Panc1 (cell line): ENCODE data around the gene ADAT1. TPM values are rescaled to one million over a fixed set of nuclear protein-coding genes. Genes with fewer than 3 reads are reported as not detected.
A peak's percentile ranks its signal among the peaks of the same experiment; 100 is the strongest.

Experiments used
- ATAC-seq: fragments of 200-7000 bp; cut with Tn5 transposase; 2 replicates; pipeline ENCODE4 v1.9.1; 2020; ENCODE audit warnings: mild to moderate bottlenecking, moderate library complexity
- BruUV-seq: library from RNA; stranded (reverse); fragments of 400-500 nt; replicated peaks from 2 replicates; lab custom pipeline; 2021; lab: Mats Ljungman, UMichigan
- CTCF ChIA-PET: fragments of 300-600 bp; sonication (Branson Sonifier 250); formaldehyde crosslinking; loops from one replicate; lab custom pipeline; 2022; ENCODE audit warnings: antibody characterized with exemption; lab: Charles Lee
- POLR2A ChIA-PET: fragments of 300-600 bp; sonication (Branson Sonifier 250); formaldehyde crosslinking; loops from one replicate; lab custom pipeline; 2022; ENCODE audit warnings: antibody characterized with exemption; lab: Charles Lee
- DNase-seq: peaks from one replicate; pipeline ENCODE4 v3.0.0-alpha.2; 2010; ENCODE audit warnings: low read depth, low spot score
- H3K27ac ChIP-seq: 2 replicates; pipeline ENCODE4 v1.5.1; 2011; ENCODE audit warnings: mild to moderate bottlenecking, low read length, inconsistent platforms
- H3K27me3 ChIP-seq: fragments of 200-500 bp; sonication (Bioruptor generic); 2 replicates; pipeline ENCODE4 v1.6.0; 2014; ENCODE audit warnings: low read length, inconsistent platforms; ENCODE audit not compliant: control insufficient read depth, insufficient read depth
- H3K36me3 ChIP-seq: fragments of 200-500 bp; sonication (Bioruptor generic); 2 replicates; pipeline ENCODE4 v1.5.1; 2014; ENCODE audit warnings: inconsistent platforms, mild to moderate bottlenecking, low read length, moderate library complexity; ENCODE audit not compliant: control insufficient read depth, insufficient read depth
- H3K4me1 ChIP-seq: 2 replicates; pipeline ENCODE4 v1.5.1; 2011; ENCODE audit warnings: inconsistent platforms, mild to moderate bottlenecking, low read length, moderate library complexity; ENCODE audit not compliant: control insufficient read depth, insufficient read depth
- H3K4me3 ChIP-seq, 2 experiments: 2 replicates each; pipeline ENCODE4 v1.5.1; 2011 to 2012; ENCODE audit warnings: low read depth in 2 of 2, low read length in 2 of 2, mild to moderate bottlenecking in 2 of 2, inconsistent platforms in 1 of 2, moderate library complexity in 1 of 2
- H3K9me3 ChIP-seq: fragments of 200-500 bp; sonication (Bioruptor generic); 2 replicates; pipeline ENCODE4 v1.5.1; 2014; ENCODE audit warnings: low read depth, mild to moderate bottlenecking, inconsistent platforms, low read length, moderate library complexity; ENCODE audit not compliant: control insufficient read depth, insufficient read depth
- POLR2AphosphoS5 ChIP-seq: IDR thresholded peaks from 2 replicates; pipeline ENCODE4 v1.6.1; 2012; ENCODE audit warnings: mild to moderate bottlenecking, low read depth, low read length, moderate library complexity
- SIN3A ChIP-seq: IDR thresholded peaks from 2 replicates; pipeline ENCODE4 v1.6.1; 2012; ENCODE audit warnings: low read depth, mild to moderate bottlenecking, low read length, moderate library complexity, borderline replicate concordance; ENCODE audit not compliant: insufficient read depth
- TCF7L2 ChIP-seq: IDR thresholded peaks from 2 replicates; pipeline ENCODE4 v1.6.1; 2011; ENCODE audit warnings: mild to moderate bottlenecking, low read depth, low read length, inconsistent platforms
- in situ Hi-C: cut with HindIII; loops from 2 replicates; pipeline ENCODE4 v1.10.0; 2016; ENCODE audit warnings: low sequenced_read_pairs, low pct_unique_long_range_greater_than_20kb
- intact Hi-C: fragments of 100-400 bp; cut with micrococcal nuclease; formaldehyde crosslinking; loops from one replicate; pipeline ENCODE4 v1.10.0; 2022; ENCODE audit not compliant: unreplicated experiment
- total RNA-seq: library from RNA; stranded (reverse); gene quantifications from one replicate; pipeline ENCODE4 v1.2.1, GENCODE V29; 2021; ENCODE audit not compliant: unreplicated experiment
- TF ChIP-seq, protein P1 (sequence below): fragments of 450-650 bp; IDR thresholded peaks from 2 replicates; pipeline ENCODE4 v1.5.1; 2017; ENCODE audit warnings: mild to moderate bottlenecking
- TF ChIP-seq, protein P2 (sequence below), 2 experiments: IDR thresholded peaks; 2 replicates each; pipeline ENCODE4 v1.6.1; 2011 to 2012; ENCODE audit warnings: low read depth in 2 of 2, control low read depth in 1 of 2, low read length in 1 of 2, mild to moderate bottlenecking in 1 of 2, moderate library complexity in 1 of 2; ENCODE audit not compliant: insufficient read depth in 1 of 2

The ADAT1 gene
- total RNA-seq, 1 experiment from 2014 or later = 46.8 TPM

DNA sequence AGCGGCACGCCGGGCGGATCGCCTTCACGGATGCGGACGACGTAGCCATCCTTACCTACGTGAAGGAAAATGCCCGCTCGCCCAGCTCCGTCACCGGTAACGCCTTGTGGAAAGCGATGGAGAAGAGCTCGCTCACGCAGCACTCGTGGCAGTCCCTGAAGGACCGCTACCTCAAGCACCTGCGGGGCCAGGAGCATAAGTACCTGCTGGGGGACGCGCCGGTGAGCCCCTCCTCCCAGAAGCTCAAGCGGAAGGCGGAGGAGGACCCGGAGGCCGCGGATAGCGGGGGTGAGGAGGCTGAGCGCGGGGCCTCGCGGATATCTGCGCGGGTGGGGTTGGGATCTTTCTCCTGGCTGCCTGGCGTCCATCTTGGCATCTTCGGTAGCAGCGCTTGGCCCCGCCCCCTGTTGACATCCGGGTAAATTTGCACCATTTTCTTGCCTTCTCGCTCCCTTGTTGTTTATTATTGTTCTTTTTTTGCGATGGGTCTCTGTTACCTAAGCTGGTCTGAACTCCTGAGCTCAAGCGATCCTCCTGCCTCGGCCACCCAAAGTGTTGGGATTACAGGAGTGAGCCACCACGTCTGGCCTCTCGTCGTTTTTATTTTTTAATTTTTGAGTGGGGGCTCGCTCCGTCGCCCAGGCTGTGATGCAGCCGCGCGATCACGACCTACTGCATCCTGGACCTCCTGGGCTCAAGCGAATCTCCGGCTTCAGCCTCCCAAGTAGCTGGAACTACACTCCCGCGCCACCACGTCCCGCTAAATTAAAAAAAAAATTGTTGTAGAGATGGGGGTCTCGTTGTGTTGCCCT, 25.4 kb upstream of the ADAT1 start:
- no TSS peak for BruUV-seq
- peak; percentile 62 for ATAC-seq
- peaks cover 15% of the 10 kb centered on the region for H3K36me3 ChIP-seq
- CTCF ChIA-PET = interaction anchor here (0.7 kb wide), 1 partner anchor 116 kb away, joined by 3 read pairs; no protein-coding TSS in a partner anchor
- H3K27ac ChIP-seq = peak overlapping the region; percentile 82
- peak overlapping the region; percentile 96 to 98 for H3K4me3 ChIP-seq
- H3K27me3 ChIP-seq = no peaks in the 10 kb centered on the region
- peaks cover 9% of the 10 kb centered on the region for H3K4me1 ChIP-seq
- DNase-seq = no peak
- intact Hi-C loops (loop anchor here (10.0 kb wide), 1 partner anchor 116 kb away; no protein-coding TSS in a partner anchor), in situ Hi-C loops (no loop called here)
- H3K9me3 ChIP-seq = no peaks in the 10 kb centered on the region
- POLR2A ChIA-PET = no interaction called here
- TF ChIP-seq TCF7L2 (no peak), SIN3A (no peak), POLR2AphosphoS5 (no peak)

DNA sequence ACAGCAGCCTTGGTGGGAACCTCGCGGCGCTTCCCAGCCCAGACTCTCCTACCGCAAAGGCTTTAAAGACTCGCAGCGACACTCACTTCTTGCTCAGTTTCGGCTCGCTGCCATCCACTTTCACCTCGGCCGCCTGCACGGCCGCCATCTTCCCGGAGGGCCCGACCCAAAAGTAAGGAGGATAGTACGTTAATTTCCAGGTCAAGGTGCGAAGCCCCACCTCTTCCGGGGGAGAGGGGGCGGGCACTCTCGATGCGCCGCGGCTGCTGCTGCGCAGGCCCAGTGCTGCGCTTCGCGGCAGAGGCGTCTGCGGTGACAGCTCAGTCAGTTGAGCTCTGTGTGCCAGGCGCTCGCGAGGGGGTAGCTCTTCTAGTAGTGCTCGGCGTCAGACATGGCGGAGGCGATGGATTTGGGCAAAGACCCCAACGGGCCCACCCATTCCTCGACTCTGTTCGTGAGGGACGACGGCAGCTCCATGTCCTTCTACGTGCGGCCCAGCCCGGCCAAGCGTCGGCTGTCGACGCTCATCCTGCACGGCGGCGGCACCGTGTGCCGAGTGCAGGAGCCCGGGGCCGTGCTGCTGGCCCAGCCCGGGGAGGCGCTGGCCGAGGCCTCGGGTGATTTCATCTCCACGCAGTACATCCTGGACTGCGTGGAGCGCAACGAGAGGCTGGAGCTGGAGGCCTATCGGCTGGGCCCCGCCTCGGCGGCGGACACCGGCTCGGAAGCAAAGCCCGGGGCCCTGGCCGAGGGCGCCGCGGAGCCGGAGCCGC, 24.6 kb upstream of the ADAT1 start, which contains the start of the genes KARS1 and TERF2IP:
Gene KARS1, minus strand, starts transcription at position 174 of the 773 bp plus-strand sequence. Its CDS starts 26 bp downstream, at position 148.
Gene TERF2IP, plus strand, starts transcription at position 282 of the 773 bp plus-strand sequence. Its CDS starts 110 bp downstream, at position 392.
- H3K36me3 ChIP-seq = peaks cover 20% of the 10 kb centered on the region
- in situ Hi-C loops = no loop called here
- no peaks in the 10 kb centered on the region for H3K27me3 ChIP-seq
- ChIA-PET POLR2A (interaction anchor here (0.5 to 0.6 kb wide), 2 partner anchors 119 to 130 kb away, joined by 4 read pairs; no protein-coding TSS in a partner anchor), CTCF (no interaction called here)
- intact Hi-C loops = loop anchor here (10.0 kb wide), 1 partner anchor 117 kb away; no protein-coding TSS in a partner anchor
- ATAC-seq (peak; percentile 97), DNase-seq (peak; percentile 78)
- no TSS peak for BruUV-seq
- peaks cover 9% of the 10 kb centered on the region for H3K4me1 ChIP-seq
- H3K9me3 ChIP-seq = no peaks in the 10 kb centered on the region
- peak; percentile 85 for TF ChIP-seq POLR2AphosphoS5
- no peak for TF ChIP-seq TCF7L2
- TF ChIP-seq SIN3A = peak; percentile 69; the same call in 1 of the 2 replicates
- peak within 1 kb of the TSS; percentile 96 to 98 for H3K4me3 ChIP-seq
- H3K27ac ChIP-seq = peak within 1 kb of the TSS; percentile 97

DNA sequence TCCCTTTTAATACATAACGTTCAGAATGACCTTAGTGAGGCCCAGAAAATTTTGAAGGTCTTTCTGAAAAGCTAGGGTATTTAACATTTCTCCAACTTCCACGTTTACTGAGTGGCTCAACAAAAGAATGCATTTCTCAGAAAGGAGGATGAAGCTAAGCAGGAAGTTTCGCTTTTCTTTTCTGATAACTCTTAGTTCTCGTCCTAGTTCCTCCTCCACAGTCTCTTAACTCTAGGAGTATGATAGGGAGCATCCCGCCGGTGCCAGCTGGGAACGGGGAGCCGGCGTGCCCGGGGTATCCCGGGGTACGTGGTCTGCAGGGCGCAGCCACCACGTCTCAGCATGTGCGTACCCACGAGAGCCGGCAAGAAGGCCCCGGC, 24.0 kb upstream of the ADAT1 start:
- in situ Hi-C loops (no loop called here), intact Hi-C loops (loop anchor here (10.0 kb wide), 1 partner anchor 118 kb away; no protein-coding TSS in a partner anchor)
- BruUV-seq = TSS peak; percentile 85

More for the DNA sequence above, 24.0 kb upstream of the ADAT1 start:
- peak; percentile 56 for ATAC-seq
- peak overlapping the region; percentile 97 for H3K27ac ChIP-seq
- peak overlapping the region; percentile 96 to 98 for H3K4me3 ChIP-seq
- no peaks in the 10 kb centered on the region for H3K9me3 ChIP-seq
- H3K27me3 ChIP-seq = no peaks in the 10 kb centered on the region
- H3K4me1 ChIP-seq = peaks cover 9% of the 10 kb centered on the region
- DNase-seq = no peak
- ChIA-PET POLR2A (interaction anchor here (0.5 to 0.6 kb wide), 2 partner anchors 119 to 130 kb away, joined by 4 read pairs; no protein-coding TSS in a partner anchor), CTCF (no interaction called here)
- TF ChIP-seq POLR2AphosphoS5 (no peak), SIN3A (no peak), TCF7L2 (no peak)
- TF ChIP-seq, protein P1, sequence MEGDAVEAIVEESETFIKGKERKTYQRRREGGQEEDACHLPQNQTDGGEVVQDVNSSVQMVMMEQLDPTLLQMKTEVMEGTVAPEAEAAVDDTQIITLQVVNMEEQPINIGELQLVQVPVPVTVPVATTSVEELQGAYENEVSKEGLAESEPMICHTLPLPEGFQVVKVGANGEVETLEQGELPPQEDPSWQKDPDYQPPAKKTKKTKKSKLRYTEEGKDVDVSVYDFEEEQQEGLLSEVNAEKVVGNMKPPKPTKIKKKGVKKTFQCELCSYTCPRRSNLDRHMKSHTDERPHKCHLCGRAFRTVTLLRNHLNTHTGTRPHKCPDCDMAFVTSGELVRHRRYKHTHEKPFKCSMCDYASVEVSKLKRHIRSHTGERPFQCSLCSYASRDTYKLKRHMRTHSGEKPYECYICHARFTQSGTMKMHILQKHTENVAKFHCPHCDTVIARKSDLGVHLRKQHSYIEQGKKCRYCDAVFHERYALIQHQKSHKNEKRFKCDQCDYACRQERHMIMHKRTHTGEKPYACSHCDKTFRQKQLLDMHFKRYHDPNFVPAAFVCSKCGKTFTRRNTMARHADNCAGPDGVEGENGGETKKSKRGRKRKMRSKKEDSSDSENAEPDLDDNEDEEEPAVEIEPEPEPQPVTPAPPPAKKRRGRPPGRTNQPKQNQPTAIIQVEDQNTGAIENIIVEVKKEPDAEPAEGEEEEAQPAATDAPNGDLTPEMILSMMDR = no peak
- TF ChIP-seq, protein P2, sequence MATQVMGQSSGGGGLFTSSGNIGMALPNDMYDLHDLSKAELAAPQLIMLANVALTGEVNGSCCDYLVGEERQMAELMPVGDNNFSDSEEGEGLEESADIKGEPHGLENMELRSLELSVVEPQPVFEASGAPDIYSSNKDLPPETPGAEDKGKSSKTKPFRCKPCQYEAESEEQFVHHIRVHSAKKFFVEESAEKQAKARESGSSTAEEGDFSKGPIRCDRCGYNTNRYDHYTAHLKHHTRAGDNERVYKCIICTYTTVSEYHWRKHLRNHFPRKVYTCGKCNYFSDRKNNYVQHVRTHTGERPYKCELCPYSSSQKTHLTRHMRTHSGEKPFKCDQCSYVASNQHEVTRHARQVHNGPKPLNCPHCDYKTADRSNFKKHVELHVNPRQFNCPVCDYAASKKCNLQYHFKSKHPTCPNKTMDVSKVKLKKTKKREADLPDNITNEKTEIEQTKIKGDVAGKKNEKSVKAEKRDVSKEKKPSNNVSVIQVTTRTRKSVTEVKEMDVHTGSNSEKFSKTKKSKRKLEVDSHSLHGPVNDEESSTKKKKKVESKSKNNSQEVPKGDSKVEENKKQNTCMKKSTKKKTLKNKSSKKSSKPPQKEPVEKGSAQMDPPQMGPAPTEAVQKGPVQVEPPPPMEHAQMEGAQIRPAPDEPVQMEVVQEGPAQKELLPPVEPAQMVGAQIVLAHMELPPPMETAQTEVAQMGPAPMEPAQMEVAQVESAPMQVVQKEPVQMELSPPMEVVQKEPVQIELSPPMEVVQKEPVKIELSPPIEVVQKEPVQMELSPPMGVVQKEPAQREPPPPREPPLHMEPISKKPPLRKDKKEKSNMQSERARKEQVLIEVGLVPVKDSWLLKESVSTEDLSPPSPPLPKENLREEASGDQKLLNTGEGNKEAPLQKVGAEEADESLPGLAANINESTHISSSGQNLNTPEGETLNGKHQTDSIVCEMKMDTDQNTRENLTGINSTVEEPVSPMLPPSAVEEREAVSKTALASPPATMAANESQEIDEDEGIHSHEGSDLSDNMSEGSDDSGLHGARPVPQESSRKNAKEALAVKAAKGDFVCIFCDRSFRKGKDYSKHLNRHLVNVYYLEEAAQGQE (IDR thresholded peaks at IDR 0.05; ENCODE audit: insufficient read depth in 1 of 2, low read depth in 2 of 2, low read length in 1 of 2) = no peak
- H3K36me3 ChIP-seq = peaks cover 22% of the 10 kb centered on the region
